Prostate gland (tissue), 2 donors: Measurements from ENCODE around the gene MGAT4C. TPM values are rescaled to one million over a fixed set of nuclear protein-coding genes. Genes with fewer than 3 reads are reported as not detected.

Experiments
- DNase-seq: peaks from one replicate; pipeline ENCODE4 v3.0.0-alpha.2; 2019; ENCODE audit warnings: low spot score
- H3K27ac ChIP-seq, 2 donors: fragments of 200-600 bp; sonication (generic); 2 replicates each; pipeline ENCODE4 v1.5.1; 2017 to 2019
- H3K27me3 ChIP-seq: fragments of 200-600 bp; sonication (generic); replicated peaks from 2 replicates; pipeline ENCODE4 v1.5.1; 2019; ENCODE audit not compliant: insufficient read depth
- H3K36me3 ChIP-seq, 2 donors: fragments of 200-600 bp; sonication (generic); 1 replicate in 1 of 2; 2 replicates in 1 of 2; pipeline versions ENCODE4 v1.5.1 to v1.8.1; 2017 to 2019
- H3K4me1 ChIP-seq: fragments of 200-600 bp; sonication (generic); replicated peaks from 2 replicates; pipeline ENCODE4 v1.5.1; 2019
- H3K4me3 ChIP-seq, 2 donors: fragments of 200-600 bp; sonication (generic); 2 replicates each; pipeline ENCODE4 v1.5.1; 2017 to 2019
- H3K9me3 ChIP-seq: fragments of 200-600 bp; sonication (generic); 2 replicates; pipeline ENCODE4 v1.5.1; 2017
- CTCF ChIP-seq, 4 experiments: fragments of 200-600 bp in 2 of 4; fragments of 450-650 bp in 2 of 4; sonication (generic) in 2 of 4; IDR thresholded peaks; 1 replicate in 3 of 4; 2 replicates in 1 of 4; pipeline ENCODE4 v1.5.1; 2016 to 2019; ENCODE audit warnings: antibody characterized with exemption in 4 of 4, mild to moderate bottlenecking in 2 of 4, moderate library complexity in 2 of 4
- POLR2A ChIP-seq: fragments of 450-650 bp; IDR thresholded peaks from one replicate; pipeline ENCODE4 v1.6.1; 2016; ENCODE audit warnings: antibody characterized with exemption, mild to moderate bottlenecking
- POLR2AphosphoS5 ChIP-seq: sonication (generic); formaldehyde crosslinking; IDR thresholded peaks from one replicate; pipeline ENCODE4 v1.6.1; 2017; ENCODE audit warnings: antibody characterized with exemption
- WGBS: methylation state at CpG from one replicate; pipeline ENCODE4 v1.1.5; 2018; 5-methylcytosine and 5-hydroxymethylcytosine counted together
- intact Hi-C: fragments of 100-400 bp; cut with DNase I; formaldehyde crosslinking; loops from one replicate; pipeline ENCODE4 v1.14.2; 2022
- total RNA-seq, 2 donors: library from RNA; depleted of rRNA; stranded (reverse); fragments of >200 nt; gene quantifications; one replicate each; pipeline ENCODE4 v1.1.0, GENCODE V29; 2016

The MGAT4C gene
- total RNA-seq, 2 donors from 2014 or later: under 0.01 to 2.6 TPM

- WGBS: 59% methylated on average over 2 of the region's 2 CpGs
- no peaks in the 10 kb centered on the region for H3K9me3 ChIP-seq
- no peaks in the 10 kb centered on the region for H3K36me3 ChIP-seq
- H3K4me1 ChIP-seq: no peaks in the 10 kb centered on the region
- H3K4me3 ChIP-seq: no peak overlapping the region
- intact Hi-C loops: no loop called here
- TF ChIP-seq CTCF (IDR thresholded peaks at IDR 0.05): no peak
- no peak for TF ChIP-seq POLR2AphosphoS5
- TF ChIP-seq POLR2A: no peak
- no peak for DNase-seq
- H3K27me3 ChIP-seq: no peaks in the 10 kb centered on the region
- no peak overlapping the region for H3K27ac ChIP-seq
Observed at GRCh38 chr12:86233126-86233525, 23.1 kb downstream of the MGAT4C start.

- Histone ChIP-seq H3K27me3 (no peaks in the 10 kb centered on the region), H3K9me3 (no peaks in the 10 kb centered on the region), H3K27ac (no peak overlapping the region), H3K4me3 (no peak overlapping the region), H3K36me3 (no peaks in the 10 kb centered on the region), H3K4me1 (no peaks in the 10 kb centered on the region)
- TF ChIP-seq POLR2AphosphoS5 (no peak), POLR2A (no peak), CTCF (IDR thresholded peaks at IDR 0.05) (no peak)
- WGBS: 69% methylated on average over 8 of the region's 8 CpGs
- DNase-seq: no peak
- intact Hi-C loops: no loop called here
Observed at GRCh38 chr12:86230516-86231146, 25.6 kb downstream of the MGAT4C start.

- 97% methylated on average over 2 of the region's 2 CpGs for WGBS
- H3K9me3 ChIP-seq: no peaks in the 10 kb centered on the region
- intact Hi-C loops: no loop called here
- H3K27me3 ChIP-seq: no peaks in the 10 kb centered on the region
- H3K27ac ChIP-seq: no peak overlapping the region
- H3K4me1 ChIP-seq: no peaks in the 10 kb centered on the region
- DNase-seq: no peak
- H3K36me3 ChIP-seq: no peaks in the 10 kb centered on the region
- no peak for TF ChIP-seq POLR2A
- no peak for TF ChIP-seq POLR2AphosphoS5
- no peak for TF ChIP-seq CTCF (IDR thresholded peaks at IDR 0.05)
- no peak overlapping the region for H3K4me3 ChIP-seq
Observed at GRCh38 chr12:86229772-86230171, 26.4 kb downstream of the MGAT4C start.

- no peak for DNase-seq
- TF ChIP-seq POLR2AphosphoS5: no peak
- no peak for TF ChIP-seq CTCF (IDR thresholded peaks at IDR 0.05)
- TF ChIP-seq POLR2A: no peak
- no peaks in the 10 kb centered on the region for H3K4me1 ChIP-seq
- no peaks in the 10 kb centered on the region for H3K9me3 ChIP-seq
- H3K36me3 ChIP-seq: no peaks in the 10 kb centered on the region
- H3K27me3 ChIP-seq: no peaks in the 10 kb centered on the region
- H3K27ac ChIP-seq: no peak overlapping the region
- no peak overlapping the region for H3K4me3 ChIP-seq
- intact Hi-C loops: no loop called here
Observed at GRCh38 chr12:86228656-86229055, 27.5 kb downstream of the MGAT4C start.

- Histone ChIP-seq H3K9me3 (no peaks in the 10 kb centered on the region), H3K4me1 (no peaks in the 10 kb centered on the region), H3K27ac (no peak overlapping the region), H3K27me3 (no peaks in the 10 kb centered on the region), H3K4me3 (no peak overlapping the region), H3K36me3 (no peaks in the 10 kb centered on the region)
- 67% methylated on average over 3 of the region's 3 CpGs for WGBS
- no peak for DNase-seq
- intact Hi-C loops: no loop called here
- TF ChIP-seq POLR2AphosphoS5 (no peak), POLR2A (no peak), CTCF (IDR thresholded peaks at IDR 0.05) (no peak)
Observed at GRCh38 chr12:86226481-86226880, 29.7 kb downstream of the MGAT4C start.
